HepG2 (cell line): ENCODE data around the gene MEF2A. TPM values are rescaled to one million over a fixed set of nuclear protein-coding genes. Genes with fewer than 3 reads are reported as not detected.
A peak's percentile ranks its signal among the peaks of the same experiment; 100 is the strongest.

ENCODE experiments used
- ATAC-seq: fragments of 200-7000 bp; cut with Tn5 transposase; 3 replicates; pipeline ENCODE4 v1.9.1; 2020; ENCODE audit warnings: mild to moderate bottlenecking, moderate library complexity
- BruUV-seq: library from RNA; stranded (reverse); fragments of 400-500 nt; replicated peaks from 2 replicates; lab custom pipeline; 2021; lab: Mats Ljungman, UMichigan
- CTCF ChIA-PET: fragments of 300-600 bp; formaldehyde crosslinking; extraction: SDS; loops from one replicate; lab custom pipeline; 2021; ENCODE audit warnings: low total read pairs, inconsistent platforms, low intra/inter-chr PET ratio; lab: Yijun Ruan, JAX
- POLR2A ChIA-PET: fragments of 350-600 bp; sonication (Branson Sonifier 250); formaldehyde crosslinking; loops from one replicate; lab custom pipeline; 2020; ENCODE audit warnings: antibody characterized with exemption, inconsistent platforms; lab: Yijun Ruan, JAX
- DNase-seq: peaks from one replicate; pipeline ENCODE4 v3.0.0-alpha.2; 2015; ENCODE audit warnings: low spot score
- FAIRE-seq: peaks from 3 replicates; lab custom pipeline; 2011; peaks lifted over from hg19 to GRCh38; lab: Jason Lieb, UNC
- H2AFZ ChIP-seq: one replicate; pipeline ENCODE4 v1.6.1; 2011; ENCODE audit warnings: low read length, inconsistent platforms
- H3K27ac ChIP-seq: fragments of 300-600 bp; 3 replicates; pipeline ENCODE4 v1.8.0; 2011; ENCODE audit warnings: mixed run types, mild to moderate bottlenecking, mixed read lengths, low read length, inconsistent platforms; ENCODE audit not compliant: insufficient read depth; ENCODE audit errors: extremely low read length
- H3K27me3 ChIP-seq, 2 experiments: fragments of 200-600 bp in 1 of 2; 2 replicates in 1 of 2; 3 replicates in 1 of 2; pipeline versions ENCODE4 v1.6.0 to v1.8.0; 2011; ENCODE audit warnings: low read length in 2 of 2, mild to moderate bottlenecking in 2 of 2, moderate library complexity in 2 of 2, inconsistent platforms in 1 of 2; ENCODE audit not compliant: insufficient read depth in 2 of 2, control insufficient read depth in 1 of 2
- H3K36me3 ChIP-seq, 2 experiments: fragments of 200-600 bp in 1 of 2; replicated peaks in 1 of 2; 2 replicates in 1 of 2; 3 replicates in 1 of 2; pipeline versions ENCODE4 v1.5.1 to v1.8.0; 2011; ENCODE audit warnings: low read length in 2 of 2, inconsistent platforms in 1 of 2; ENCODE audit not compliant: insufficient read depth in 2 of 2, control insufficient read depth in 1 of 2
- H3K4me1 ChIP-seq: 2 replicates; pipeline ENCODE4 v1.5.1; 2012; ENCODE audit warnings: low read length, inconsistent platforms; ENCODE audit not compliant: insufficient read depth
- H3K4me2 ChIP-seq: 2 replicates; pipeline ENCODE4 v1.6.0; 2011; ENCODE audit warnings: low read depth, low read length, inconsistent platforms
- H3K4me3 ChIP-seq, 3 experiments: fragments of 200-600 bp in 1 of 3; sonication (generic), shearing (Covaris generic) in 1 of 3; replicated peaks in 1 of 3; 2 replicates each; pipeline ENCODE4 v1.5.1; 2011 to 2016; ENCODE audit warnings: low read length in 3 of 3, inconsistent platforms in 2 of 3, low read depth in 2 of 3, mild to moderate bottlenecking in 2 of 3, control low read depth in 1 of 3, mixed read lengths in 1 of 3; ENCODE audit not compliant: insufficient read depth in 1 of 3
- H3K79me2 ChIP-seq: one replicate; pipeline ENCODE4 v1.6.1; 2011; ENCODE audit warnings: low read length, inconsistent platforms; ENCODE audit not compliant: insufficient read depth
- H3K9ac ChIP-seq: 2 replicates; pipeline ENCODE4 v1.6.0; 2011; ENCODE audit warnings: mild to moderate bottlenecking, low read depth, low read length, inconsistent platforms; ENCODE audit not compliant: insufficient read depth
- H3K9me3 ChIP-seq: 2 replicates; pipeline ENCODE4 v1.5.1; 2012; ENCODE audit warnings: mild to moderate bottlenecking, low read length
- H4K20me1 ChIP-seq: 2 replicates; pipeline ENCODE4 v1.6.0; 2011; ENCODE audit warnings: inconsistent platforms, mild to moderate bottlenecking, low read length, moderate library complexity; ENCODE audit not compliant: insufficient read depth
- CBFB ChIP-seq: sonication (generic); formaldehyde crosslinking; IDR thresholded peaks from 2 replicates; pipeline ENCODE4 v1.4.0; 2020; ENCODE audit warnings: missing genetic modification reagents
- HIVEP1 ChIP-seq: sonication (generic); formaldehyde crosslinking; IDR thresholded peaks from 2 replicates; pipeline ENCODE4 v1.4.0; 2020; ENCODE audit warnings: mild to moderate bottlenecking, missing genetic modification reagents
- ZNF713 ChIP-seq: sonication (generic); formaldehyde crosslinking; IDR thresholded peaks from 2 replicates; pipeline ENCODE4 v1.4.0; 2020; ENCODE audit warnings: mild to moderate bottlenecking, missing genetic modification reagents
- WGBS: methylation state at CpG from one replicate; pipeline ENCODE4 v1.1.6; 2017; ENCODE audit warnings: low lambda C conversion rate; 5-methylcytosine and 5-hydroxymethylcytosine counted together
- in situ Hi-C: cut with HindIII; loops from 2 replicates; pipeline ENCODE4 v1.10.0; 2017; ENCODE audit warnings: low pct_unique_long_range_greater_than_20kb; ENCODE audit not compliant: extremely low pct_ligation_motif_present
- intact Hi-C: fragments of 100-400 bp; cut with micrococcal nuclease; formaldehyde crosslinking; loops from one replicate; pipeline ENCODE4 v1.10.0; 2022; ENCODE audit not compliant: unreplicated experiment
- polyA plus RNA-seq, 8 experiments: library from polyadenylated mRNA; depleted of rRNA in 3 of 8; stranded (reverse) in 7 of 8; unstranded in 1 of 8; fragments of >200 nt; fragmentation: Illumina TruSeq in 4 of 8; extraction: Trizol in 4 of 8; gene quantifications; 2 replicates each; pipeline versions ENCODE4 v1.2.1 to v1.2.3, GENCODE V29; 2011 to 2016; ENCODE audit warnings: low read depth in 4 of 8, missing spikeins in 1 of 8, mixed read lengths in 1 of 8; ENCODE audit not compliant: insufficient read depth in 1 of 8
- total RNA-seq, 5 experiments: library from RNA; depleted of rRNA; stranded (reverse); fragments of >200 nt; fragmentation: Illumina TruSeq; extraction: Trizol; gene quantifications; 2 replicates each; pipeline ENCODE4 v1.2.3, GENCODE V29; 2016; ENCODE audit warnings: low read depth in 1 of 5
- TF ChIP-seq, protein P1 (sequence below): fragments of 450-650 bp; IDR thresholded peaks from 2 replicates; pipeline ENCODE4 v1.6.1; 2016
- TF ChIP-seq, protein P2 (sequence below): sonication (generic); formaldehyde crosslinking; IDR thresholded peaks from 2 replicates; pipeline ENCODE4 v1.5.0; 2020; ENCODE audit warnings: missing genetic modification reagents
- TF ChIP-seq, protein P3 (sequence below): sonication (generic); formaldehyde crosslinking; IDR thresholded peaks from 2 replicates; pipeline ENCODE4 v1.5.1; 2020; ENCODE audit warnings: mild to moderate bottlenecking, missing genetic modification reagents, moderate library complexity

MEF2A gene
- total and polyA plus RNA-seq, 2 of the 13 experiments (the other 11 are each of a cell fraction or from before 2014, with no cell fraction given), result 15.2 to 24.4 TPM

DNA sequence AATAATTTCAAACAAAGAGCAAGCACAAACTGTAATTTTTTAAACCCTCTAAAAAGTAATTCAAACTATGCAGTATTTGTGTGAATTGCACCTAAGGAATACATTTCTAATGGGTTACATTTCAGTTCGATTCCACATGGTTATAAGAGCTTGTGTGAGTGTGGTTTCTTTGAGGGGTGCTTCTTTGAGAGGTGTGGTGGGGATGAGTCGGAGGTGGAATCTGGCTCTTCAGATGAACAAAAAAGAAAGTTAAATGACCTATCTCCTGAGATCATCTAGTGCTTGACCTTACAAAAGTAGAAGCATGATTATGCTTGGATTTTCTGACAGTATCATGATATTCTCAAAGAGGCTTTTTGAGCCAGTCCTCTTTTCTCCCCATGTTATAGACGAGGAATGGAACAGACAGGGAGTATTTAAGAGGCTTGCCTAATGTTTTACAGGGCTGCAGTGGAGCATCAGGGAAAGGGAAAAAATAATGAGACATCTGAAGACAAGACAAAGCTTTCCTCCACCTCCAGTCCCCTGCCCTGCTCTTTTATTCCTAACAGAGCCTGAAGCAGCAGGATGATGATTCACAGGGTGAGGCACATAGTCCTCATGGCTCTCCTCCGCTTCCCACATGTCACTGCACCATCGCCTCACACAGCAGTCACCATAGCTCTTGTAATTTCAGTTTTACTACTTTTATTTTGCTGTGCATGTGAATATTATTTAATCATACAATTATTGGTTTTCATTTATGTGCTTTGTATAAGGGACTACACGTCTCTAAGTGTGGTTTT lies 85.4 kb downstream of the MEF2A start:
- BruUV-seq, result no TSS peak
- ChIA-PET CTCF (no interaction called here), POLR2A (no interaction called here)
- TF ChIP-seq, protein P1, sequence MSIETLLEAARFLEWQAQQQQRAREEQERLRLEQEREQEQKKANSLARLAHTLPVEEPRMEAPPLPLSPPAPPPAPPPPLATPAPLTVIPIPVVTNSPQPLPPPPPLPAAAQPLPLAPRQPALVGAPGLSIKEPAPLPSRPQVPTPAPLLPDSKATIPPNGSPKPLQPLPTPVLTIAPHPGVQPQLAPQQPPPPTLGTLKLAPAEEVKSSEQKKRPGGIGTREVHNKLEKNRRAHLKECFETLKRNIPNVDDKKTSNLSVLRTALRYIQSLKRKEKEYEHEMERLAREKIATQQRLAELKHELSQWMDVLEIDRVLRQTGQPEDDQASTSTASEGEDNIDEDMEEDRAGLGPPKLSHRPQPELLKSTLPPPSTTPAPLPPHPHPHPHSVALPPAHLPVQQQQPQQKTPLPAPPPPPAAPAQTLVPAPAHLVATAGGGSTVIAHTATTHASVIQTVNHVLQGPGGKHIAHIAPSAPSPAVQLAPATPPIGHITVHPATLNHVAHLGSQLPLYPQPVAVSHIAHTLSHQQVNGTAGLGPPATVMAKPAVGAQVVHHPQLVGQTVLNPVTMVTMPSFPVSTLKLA, result peak; percentile 38; the same call in 1 of the 2 replicates
- no peak for TF ChIP-seq HIVEP1
- Histone ChIP-seq H3K79me2 (no peaks in the 10 kb centered on the region), H3K27me3 (no peaks in the 10 kb centered on the region), H3K4me1 (no peaks in the 10 kb centered on the region), H3K4me2 (no peak overlapping the region), H3K27ac (no peak overlapping the region), H3K36me3 (peaks cover 0 to 8% of the 10 kb centered on the region in 2 experiments; a peak in 1 of 5 replicates), H4K20me1 (no peaks in the 10 kb centered on the region), H3K9me3 (no peaks in the 10 kb centered on the region), H3K4me3 (no peak overlapping the region), H2AFZ (no peak overlapping the region), H3K9ac (no peak overlapping the region)
- in situ Hi-C loops, result no loop called here
- FAIRE-seq (no peak), DNase-seq (no peak), ATAC-seq (no peak)
- intact Hi-C loops, result no loop called here
- 96% methylated on average over 6 of the region's 6 CpGs for WGBS

DNA sequence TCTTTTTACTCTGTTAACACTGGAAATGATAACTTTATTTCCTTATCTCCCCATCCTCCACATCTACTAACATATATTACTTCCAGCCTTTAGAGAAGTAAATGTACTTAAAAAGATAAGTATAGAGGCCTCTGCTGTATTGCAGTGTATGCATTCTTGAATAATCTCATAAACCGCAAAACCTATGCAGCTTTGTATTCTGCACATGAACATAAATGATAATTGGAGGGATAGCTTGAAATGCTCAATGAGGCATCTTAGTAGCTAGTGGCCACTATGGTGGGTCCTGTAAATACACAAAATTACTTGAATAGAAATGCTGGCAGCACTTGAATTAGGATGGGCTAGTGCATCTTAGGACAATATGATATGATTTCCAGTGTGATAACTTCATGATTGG lies 90.4 kb downstream of the MEF2A start:
- intact Hi-C loops (no loop called here), in situ Hi-C loops (no loop called here)
- H3K27ac ChIP-seq, result no peak overlapping the region
- H3K4me3 ChIP-seq, result no peak overlapping the region
- DNase-seq, result no peak
- ChIA-PET POLR2A (no interaction called here), CTCF (no interaction called here)
- no peaks in the 10 kb centered on the region for H4K20me1 ChIP-seq
- no peak for FAIRE-seq
- H3K36me3 ChIP-seq, result peaks cover 1 to 9% of the 10 kb centered on the region in 2 experiments; a peak in 3 of 5 replicates
- no peaks in the 10 kb centered on the region for H3K27me3 ChIP-seq
- no peak overlapping the region for H3K9ac ChIP-seq
- H3K79me2 ChIP-seq, result no peaks in the 10 kb centered on the region
- ATAC-seq, result no peak
- no peaks in the 10 kb centered on the region for H3K9me3 ChIP-seq
- H2AFZ ChIP-seq, result no peak overlapping the region
- no peak overlapping the region for H3K4me2 ChIP-seq
- H3K4me1 ChIP-seq, result no peaks in the 10 kb centered on the region
- 100% methylated on average over 1 of the region's 1 CpG for WGBS
- BruUV-seq, result no TSS peak
- TF ChIP-seq ZNF713 (CRISPR knock-in tag) (no peak), CBFB (CRISPR knock-in tag) (no peak)
- TF ChIP-seq, protein P2, sequence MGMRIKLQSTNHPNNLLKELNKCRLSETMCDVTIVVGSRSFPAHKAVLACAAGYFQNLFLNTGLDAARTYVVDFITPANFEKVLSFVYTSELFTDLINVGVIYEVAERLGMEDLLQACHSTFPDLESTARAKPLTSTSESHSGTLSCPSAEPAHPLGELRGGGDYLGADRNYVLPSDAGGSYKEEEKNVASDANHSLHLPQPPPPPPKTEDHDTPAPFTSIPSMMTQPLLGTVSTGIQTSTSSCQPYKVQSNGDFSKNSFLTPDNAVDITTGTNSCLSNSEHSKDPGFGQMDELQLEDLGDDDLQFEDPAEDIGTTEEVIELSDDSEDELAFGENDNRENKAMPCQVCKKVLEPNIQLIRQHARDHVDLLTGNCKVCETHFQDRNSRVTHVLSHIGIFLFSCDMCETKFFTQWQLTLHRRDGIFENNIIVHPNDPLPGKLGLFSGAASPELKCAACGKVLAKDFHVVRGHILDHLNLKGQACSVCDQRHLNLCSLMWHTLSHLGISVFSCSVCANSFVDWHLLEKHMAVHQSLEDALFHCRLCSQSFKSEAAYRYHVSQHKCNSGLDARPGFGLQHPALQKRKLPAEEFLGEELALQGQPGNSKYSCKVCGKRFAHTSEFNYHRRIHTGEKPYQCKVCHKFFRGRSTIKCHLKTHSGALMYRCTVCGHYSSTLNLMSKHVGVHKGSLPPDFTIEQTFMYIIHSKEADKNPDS (CRISPR knock-in tag), result no peak
- TF ChIP-seq, protein P3, sequence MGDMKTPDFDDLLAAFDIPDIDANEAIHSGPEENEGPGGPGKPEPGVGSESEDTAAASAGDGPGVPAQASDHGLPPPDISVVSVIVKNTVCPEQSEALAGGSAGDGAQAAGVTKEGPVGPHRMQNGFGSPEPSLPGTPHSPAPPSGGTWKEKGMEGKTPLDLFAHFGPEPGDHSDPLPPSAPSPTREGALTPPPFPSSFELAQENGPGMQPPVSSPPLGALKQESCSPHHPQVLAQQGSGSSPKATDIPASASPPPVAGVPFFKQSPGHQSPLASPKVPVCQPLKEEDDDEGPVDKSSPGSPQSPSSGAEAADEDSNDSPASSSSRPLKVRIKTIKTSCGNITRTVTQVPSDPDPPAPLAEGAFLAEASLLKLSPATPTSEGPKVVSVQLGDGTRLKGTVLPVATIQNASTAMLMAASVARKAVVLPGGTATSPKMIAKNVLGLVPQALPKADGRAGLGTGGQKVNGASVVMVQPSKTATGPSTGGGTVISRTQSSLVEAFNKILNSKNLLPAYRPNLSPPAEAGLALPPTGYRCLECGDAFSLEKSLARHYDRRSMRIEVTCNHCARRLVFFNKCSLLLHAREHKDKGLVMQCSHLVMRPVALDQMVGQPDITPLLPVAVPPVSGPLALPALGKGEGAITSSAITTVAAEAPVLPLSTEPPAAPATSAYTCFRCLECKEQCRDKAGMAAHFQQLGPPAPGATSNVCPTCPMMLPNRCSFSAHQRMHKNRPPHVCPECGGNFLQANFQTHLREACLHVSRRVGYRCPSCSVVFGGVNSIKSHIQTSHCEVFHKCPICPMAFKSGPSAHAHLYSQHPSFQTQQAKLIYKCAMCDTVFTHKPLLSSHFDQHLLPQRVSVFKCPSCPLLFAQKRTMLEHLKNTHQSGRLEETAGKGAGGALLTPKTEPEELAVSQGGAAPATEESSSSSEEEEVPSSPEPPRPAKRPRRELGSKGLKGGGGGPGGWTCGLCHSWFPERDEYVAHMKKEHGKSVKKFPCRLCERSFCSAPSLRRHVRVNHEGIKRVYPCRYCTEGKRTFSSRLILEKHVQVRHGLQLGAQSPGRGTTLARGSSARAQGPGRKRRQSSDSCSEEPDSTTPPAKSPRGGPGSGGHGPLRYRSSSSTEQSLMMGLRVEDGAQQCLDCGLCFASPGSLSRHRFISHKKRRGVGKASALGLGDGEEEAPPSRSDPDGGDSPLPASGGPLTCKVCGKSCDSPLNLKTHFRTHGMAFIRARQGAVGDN (CRISPR knock-in tag), result no peak
